C4-2B (cell line): Measurements from ENCODE around the gene THTPA.

Experiments
- CTCF ChIP-seq: fragments of 450-650 bp; conservative IDR thresholded peaks from 2 replicates; pipeline ENCODE4 v1.5.1; 2017; ENCODE audit warnings: mild to moderate bottlenecking
- ZFX ChIP-seq: fragments of 450-650 bp; IDR thresholded peaks from 2 replicates; pipeline ENCODE4 v1.6.1; 2017

GRCh38 chr14:23517650-23518326, 38.3 kb upstream of the THTPA start:
- TF ChIP-seq CTCF: no peak
- TF ChIP-seq ZFX: no peak
